HG03520 (cell line): Measurements from ENCODE around the gene RPH3AL.
"Not testable (repeated sequence)": the region's sequence is repeated elsewhere in the genome, so short reads cannot be mapped to it uniquely, and the experiment has no call there.

Source experiments
- ATAC-seq: cut with Tn5 transposase; IDR thresholded peaks from one replicate; pipeline ENCODE4 v1.9.1; 2021; ENCODE audit warnings: mild to moderate bottlenecking, moderate library complexity; ENCODE audit not compliant: unreplicated experiment

RPH3AL gene

GRCh38 chr17:379531-380465 lies 27.2 kb upstream of the RPH3AL start:
- no peak for ATAC-seq

GRCh38 chr17:378068-378467 lies 25.5 kb upstream of the RPH3AL start:
- no peak for ATAC-seq

GRCh38 chr17:376936-377863 lies 24.6 kb upstream of the RPH3AL start:
- ATAC-seq = no peak

DNA sequence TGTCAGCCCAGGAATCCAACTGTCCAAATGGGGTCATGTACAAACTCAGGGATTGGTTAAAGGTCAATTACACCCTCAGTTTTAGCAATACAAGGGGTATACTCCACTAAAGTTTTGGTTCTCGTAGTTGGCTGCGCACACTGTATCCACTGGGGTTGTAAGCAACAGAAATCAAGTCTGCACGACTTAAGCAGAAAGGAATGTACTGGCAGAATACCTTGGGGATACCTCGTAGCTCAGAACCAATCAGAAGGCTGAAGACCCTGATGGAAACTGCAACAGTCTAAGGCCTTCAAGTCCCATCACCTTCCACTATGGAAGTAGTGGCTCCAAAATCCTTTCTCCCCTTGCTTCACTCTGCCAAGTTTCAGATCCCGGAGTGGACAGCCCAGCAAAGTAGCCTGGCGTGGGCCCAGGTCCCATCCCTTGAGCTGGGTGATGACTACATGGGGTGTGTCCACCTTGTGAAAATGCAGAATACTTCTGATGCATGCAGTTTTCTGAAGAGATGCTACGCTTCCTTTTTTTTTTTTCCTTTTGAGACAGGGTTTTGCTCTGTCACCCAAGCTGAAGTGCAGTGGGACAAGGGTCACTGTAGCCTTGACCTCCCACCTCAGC lies 21.1 kb upstream of the RPH3AL start:
- ATAC-seq = no peak

GRCh38 chr17:372157-373152 lies 19.8 kb upstream of the RPH3AL start:
- ATAC-seq = no peak

DNA sequence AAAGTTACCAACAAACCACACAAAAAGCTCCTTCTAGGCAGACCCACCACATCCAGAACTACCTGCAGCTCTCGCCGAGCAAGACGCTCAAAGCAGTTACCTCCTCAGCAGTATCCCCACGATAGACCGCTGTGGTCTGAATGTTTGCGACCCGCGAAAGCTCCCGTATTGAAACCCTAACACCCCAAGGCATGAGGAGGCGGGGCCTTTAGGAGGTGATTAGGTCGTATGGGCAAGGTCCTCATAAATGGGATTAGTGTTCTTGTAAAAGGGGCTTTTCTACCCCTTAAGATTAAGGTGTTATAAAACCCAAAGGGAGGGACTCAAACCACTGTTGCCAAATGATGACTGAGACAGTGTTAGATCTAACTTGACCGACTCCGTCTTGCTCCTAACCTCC lies 19.0 kb upstream of the RPH3AL start:
- ATAC-seq = no peak

GRCh38 chr17:367656-368055 lies 15.0 kb upstream of the RPH3AL start:
- not testable (repeated sequence) for ATAC-seq

- not testable (repeated sequence) for ATAC-seq
Measured at GRCh38 chr17:366657-367615, 14.3 kb upstream of the RPH3AL start.

- ATAC-seq = no peak
Measured at GRCh38 chr17:364766-365165, 12.2 kb upstream of the RPH3AL start.

DNA sequence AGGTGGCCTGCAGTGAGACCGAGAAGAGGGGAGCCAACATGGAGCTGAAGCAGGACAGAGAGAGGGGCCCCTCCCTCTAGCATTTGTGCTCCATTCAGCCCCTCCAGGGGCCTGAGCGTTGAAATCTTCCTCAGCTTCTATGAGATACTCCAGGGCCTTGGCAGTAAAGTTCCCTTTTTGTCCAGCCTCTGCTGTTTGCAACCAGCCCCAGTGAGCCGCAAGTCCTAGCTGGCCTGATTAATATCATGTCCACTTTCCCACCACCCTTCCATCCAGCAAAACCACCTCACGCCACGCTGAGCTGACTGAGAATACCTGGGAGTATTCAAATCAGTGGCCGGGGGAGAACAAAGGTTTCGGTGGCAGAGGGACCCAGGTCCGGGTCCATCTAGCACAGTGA lies 11.7 kb upstream of the RPH3AL start:
- ATAC-seq = no peak

- no peak for ATAC-seq
Measured at GRCh38 chr17:362721-363120, 10.1 kb upstream of the RPH3AL start.

- no peak for ATAC-seq
Measured at GRCh38 chr17:360092-360750, 7.6 kb upstream of the RPH3AL start.

- ATAC-seq = no peak
Measured at GRCh38 chr17:358491-359151, 6.0 kb upstream of the RPH3AL start.

GRCh38 chr17:357644-358043 lies 5.0 kb upstream of the RPH3AL start:
- no peak for ATAC-seq

DNA sequence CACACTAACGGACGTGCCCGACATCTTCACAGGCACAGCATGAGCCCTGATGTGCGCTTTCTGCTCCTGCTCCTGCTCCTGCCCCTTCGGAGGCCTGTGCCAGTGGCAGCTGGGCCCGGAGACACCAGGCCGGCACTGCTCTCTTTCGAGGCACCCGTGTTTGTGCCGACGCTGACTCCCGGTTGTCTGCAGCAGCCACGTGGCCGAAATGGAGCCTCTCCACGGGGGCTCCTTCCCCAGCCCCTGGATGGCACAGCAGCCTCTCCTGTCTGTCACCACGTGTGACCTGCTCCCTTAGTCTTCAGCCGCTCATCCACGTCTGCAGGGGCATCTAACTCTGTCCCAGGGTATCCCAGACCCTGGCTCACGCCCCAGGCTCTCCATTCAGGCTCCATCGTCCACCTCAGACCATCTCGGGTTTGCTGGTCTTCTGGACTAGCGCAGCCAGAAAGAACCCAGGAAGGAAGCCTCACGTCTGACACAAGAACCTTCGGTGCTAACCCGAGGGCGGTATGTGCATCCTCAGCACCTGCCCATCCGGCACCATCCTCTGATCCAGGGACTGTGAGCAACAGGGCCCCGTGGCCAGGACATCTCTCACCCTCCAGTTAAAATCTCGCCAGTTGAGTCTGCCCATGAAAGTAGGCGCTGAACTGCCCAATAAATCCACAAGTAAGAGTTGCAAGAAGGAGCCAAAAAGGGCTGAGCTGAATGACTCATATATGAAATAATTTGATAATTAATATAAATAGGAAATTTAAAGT lies 4.2 kb upstream of the RPH3AL start:
- no peak for ATAC-seq

DNA sequence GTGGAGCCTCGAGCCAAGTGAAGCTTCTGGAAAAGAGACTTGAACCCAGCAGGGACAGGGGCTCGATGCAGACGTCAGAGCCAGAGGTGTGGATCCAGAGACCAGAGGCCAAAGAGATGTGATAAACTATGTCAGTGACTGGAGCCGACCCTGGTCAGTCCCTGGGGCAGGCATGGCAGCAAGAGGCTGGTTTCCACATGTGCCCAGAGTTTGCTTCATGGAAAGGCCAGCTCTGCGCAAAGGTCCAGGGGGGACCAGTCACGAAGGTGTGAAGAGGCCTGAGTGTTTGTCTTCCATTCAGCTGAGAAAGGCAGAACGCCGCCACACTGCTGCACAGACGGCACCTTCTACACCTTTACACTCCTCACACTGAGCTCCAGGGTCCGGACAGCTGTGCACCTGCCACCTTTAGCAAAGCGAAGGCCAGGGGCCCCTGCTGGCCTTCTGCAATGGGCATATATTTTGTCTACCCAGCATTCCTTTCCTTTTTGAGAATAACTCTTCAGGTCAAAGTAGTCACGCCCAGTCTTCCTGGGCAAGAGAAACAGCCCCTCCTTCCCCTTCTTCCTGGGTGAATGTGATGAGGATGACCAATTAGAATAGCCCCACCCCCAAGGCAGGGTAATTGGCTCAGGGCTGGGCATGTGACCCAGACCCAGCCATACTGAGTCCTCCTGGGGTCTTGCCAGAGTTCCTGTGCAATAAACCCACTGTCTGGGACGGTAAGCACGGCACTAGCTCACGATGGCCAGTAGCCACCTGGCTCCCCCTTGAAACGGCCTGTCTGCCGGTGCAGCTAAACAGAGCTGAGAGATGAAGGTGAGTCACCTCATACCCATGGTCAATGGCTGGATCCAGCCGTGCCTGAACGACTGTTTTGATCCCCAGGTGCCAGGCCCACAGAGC lies 2.3 kb upstream of the RPH3AL start:
- ATAC-seq = no peak
